ENCODE data around the gene KIF19. TPM values are rescaled to one million over a fixed set of nuclear protein-coding genes. Genes with fewer than 3 reads are reported as not detected.
A peak's percentile ranks its signal among the peaks of the same experiment; 100 is the strongest.

The KIF19 gene
- total and polyA plus RNA-seq, 5 experiments from 2014 or later: 1.1 TPM; not detected in 4

- H3K36me3 Mint-ChIP-seq: no peaks in the 10 kb centered on the region
- POLR2A ChIA-PET: interaction anchor here (0.6 kb wide), 1 partner anchor 589 kb away, joined by 5 read pairs; no protein-coding TSS in a partner anchor
- DNase-seq: no peak
- H3K27ac Mint-ChIP-seq: no peak overlapping the region
- H3K4me3 Mint-ChIP-seq: no peak overlapping the region
- no peaks in the 10 kb centered on the region for H3K9me3 Mint-ChIP-seq
- peaks cover 1 to 2% (median 2%) of the 10 kb centered on the region in 4 donors for H3K4me1 Mint-ChIP-seq
- peaks cover 0 to 5% (median 1%) of the 10 kb centered on the region in 5 donors for H3K27me3 Mint-ChIP-seq
- no peak for ATAC-seq
Observed at GRCh38 chr17:74334393-74335039, 8.5 kb downstream of the KIF19 start.

DNA sequence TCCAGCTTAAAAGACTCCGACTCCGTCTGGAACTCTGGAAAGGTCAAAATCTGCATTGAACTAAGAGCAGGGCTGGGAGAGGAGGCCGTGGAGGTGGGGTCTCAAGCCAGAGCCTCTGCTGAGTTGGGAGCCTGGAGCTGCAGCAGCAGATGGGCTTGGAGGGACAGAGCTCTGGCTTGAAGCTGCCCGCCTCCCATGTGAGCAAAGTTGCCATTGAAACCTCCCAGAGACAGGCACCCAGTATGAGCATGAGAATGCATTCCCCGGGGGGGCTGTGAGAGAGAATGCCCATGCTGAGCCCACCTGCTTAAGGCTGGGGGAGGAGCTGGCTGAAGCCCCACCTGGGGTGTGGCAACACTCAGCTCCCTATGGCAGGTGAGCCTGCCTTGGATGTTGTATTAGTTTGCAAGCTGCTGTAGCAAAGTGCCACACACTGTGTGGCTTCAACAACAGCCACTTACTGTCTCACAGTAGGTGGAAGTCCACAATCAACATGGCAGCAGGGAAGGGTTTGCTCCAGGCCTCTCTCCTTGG, 9.6 kb downstream of the KIF19 start:
- POLR2A ChIA-PET: interaction anchor here (1.1 kb wide), 1 partner anchor 33 kb away, joined by 3 read pairs; no protein-coding TSS in a partner anchor
- ATAC-seq (no peak), DNase-seq (no peak)
- H3K4me1 Mint-ChIP-seq: peaks cover 0 to 2% (median 0%) of the 10 kb centered on the region in 4 donors
- H3K27ac Mint-ChIP-seq: no peak overlapping the region
- H3K36me3 Mint-ChIP-seq: no peaks in the 10 kb centered on the region
- no peaks in the 10 kb centered on the region for H3K9me3 Mint-ChIP-seq
- H3K4me3 Mint-ChIP-seq: no peak overlapping the region
- peaks cover 0 to 6% (median 1%) of the 10 kb centered on the region in 5 donors for H3K27me3 Mint-ChIP-seq

- H3K4me1 Mint-ChIP-seq: peaks cover 0 to 2% (median 0%) of the 10 kb centered on the region in 4 donors
- no peaks in the 10 kb centered on the region for H3K36me3 Mint-ChIP-seq
- peak overlapping the region in 1 of 10 donors; percentile 22 for H3K27ac Mint-ChIP-seq
- no peak overlapping the region for H3K4me3 Mint-ChIP-seq
- DNase-seq: no peak
- POLR2A ChIA-PET: interaction anchor here (1.1 kb wide), 1 partner anchor 32 kb away, joined by 3 read pairs; no protein-coding TSS in a partner anchor
- no peak for ATAC-seq
- H3K9me3 Mint-ChIP-seq: no peaks in the 10 kb centered on the region
- peaks cover 0 to 6% (median 1%) of the 10 kb centered on the region in 5 donors for H3K27me3 Mint-ChIP-seq
Observed at GRCh38 chr17:74336307-74336706, 10.3 kb downstream of the KIF19 start.

DNA sequence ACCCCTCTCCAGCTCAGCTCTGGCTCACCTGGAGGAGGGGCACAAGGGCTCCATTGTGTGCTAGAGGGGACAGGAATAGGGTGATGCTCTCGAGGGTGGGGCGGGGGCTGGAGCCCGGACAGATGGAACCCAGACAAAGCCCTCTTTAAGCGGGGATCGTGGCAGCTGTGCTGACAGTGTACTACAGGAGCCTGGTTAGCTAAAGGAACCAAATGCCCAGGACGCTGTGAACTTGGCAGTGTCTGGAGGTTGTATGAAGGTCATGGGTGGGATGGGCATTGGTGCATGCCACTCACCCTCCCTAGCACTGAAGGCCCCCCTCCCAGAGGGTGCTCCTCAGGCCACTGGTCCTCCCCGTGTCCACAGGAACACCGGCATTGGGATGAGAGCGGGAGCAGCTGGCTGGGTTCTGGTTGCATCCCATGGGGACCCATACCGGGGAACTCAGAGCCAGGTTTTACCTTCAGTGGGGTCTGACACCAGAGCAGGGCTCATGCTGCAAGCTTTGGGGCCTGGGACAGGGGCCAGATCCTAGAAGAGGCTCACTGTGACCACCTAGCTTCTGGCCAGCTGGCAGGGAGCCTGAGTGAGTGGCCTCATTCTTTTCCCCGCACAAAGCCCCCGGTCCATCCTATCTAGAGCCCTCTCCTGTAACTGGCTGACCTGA, 11.9 kb downstream of the KIF19 start:
- Mint-ChIP-seq H3K27me3 (peaks cover 0 to 6% (median 1%) of the 10 kb centered on the region in 5 donors), H3K4me3 (no peak overlapping the region)
- POLR2A ChIA-PET: no interaction called here

DNA sequence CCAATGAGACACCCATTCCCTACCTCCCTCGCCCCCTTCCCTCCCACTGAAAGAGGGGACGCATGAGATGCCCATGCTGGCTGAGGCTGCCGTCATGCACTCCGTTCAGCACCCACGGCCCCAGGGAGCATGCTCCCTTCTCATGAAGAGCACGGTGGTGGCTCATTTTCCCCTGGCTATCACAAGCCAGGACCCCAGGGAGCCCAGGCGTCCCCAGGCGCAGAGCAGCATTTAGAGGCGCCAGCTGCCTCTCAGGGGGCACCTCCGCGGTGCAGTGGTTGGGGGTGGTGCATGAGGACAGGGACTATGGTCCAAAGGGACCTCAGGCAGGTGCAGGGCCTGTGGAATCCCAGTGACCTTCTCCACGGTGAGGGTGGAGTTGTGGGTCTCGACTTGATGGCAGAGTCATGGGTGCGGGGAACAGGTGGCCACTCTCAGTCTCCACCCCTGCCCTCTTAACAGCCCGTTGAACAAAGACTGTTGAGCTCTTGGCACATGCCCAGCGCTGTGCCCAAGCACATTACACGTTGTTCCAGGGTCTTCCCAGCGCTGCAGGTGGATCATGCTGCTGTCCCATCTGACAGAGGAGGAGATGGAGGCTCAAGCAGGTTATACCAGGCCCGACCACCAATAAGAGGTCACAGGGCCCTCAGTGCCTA, 13.6 kb downstream of the KIF19 start:
- no peaks in the 10 kb centered on the region for H3K9me3 Mint-ChIP-seq
- H3K4me1 Mint-ChIP-seq: no peaks in the 10 kb centered on the region
- no peak overlapping the region for H3K27ac Mint-ChIP-seq
- POLR2A ChIA-PET: no interaction called here
- no peaks in the 10 kb centered on the region for H3K36me3 Mint-ChIP-seq
- ATAC-seq: no peak
- peaks cover 0 to 6% (median 1%) of the 10 kb centered on the region in 5 donors for H3K27me3 Mint-ChIP-seq
- DNase-seq: no peak
- H3K4me3 Mint-ChIP-seq: no peak overlapping the region

More for the DNA sequence above, 11.9 kb downstream of the KIF19 start:
- H3K4me1 Mint-ChIP-seq: no peaks in the 10 kb centered on the region
- H3K9me3 Mint-ChIP-seq: no peaks in the 10 kb centered on the region
- no peak overlapping the region for H3K27ac Mint-ChIP-seq
- no peak for DNase-seq
- H3K36me3 Mint-ChIP-seq: no peaks in the 10 kb centered on the region
- ATAC-seq: no peak

DNA sequence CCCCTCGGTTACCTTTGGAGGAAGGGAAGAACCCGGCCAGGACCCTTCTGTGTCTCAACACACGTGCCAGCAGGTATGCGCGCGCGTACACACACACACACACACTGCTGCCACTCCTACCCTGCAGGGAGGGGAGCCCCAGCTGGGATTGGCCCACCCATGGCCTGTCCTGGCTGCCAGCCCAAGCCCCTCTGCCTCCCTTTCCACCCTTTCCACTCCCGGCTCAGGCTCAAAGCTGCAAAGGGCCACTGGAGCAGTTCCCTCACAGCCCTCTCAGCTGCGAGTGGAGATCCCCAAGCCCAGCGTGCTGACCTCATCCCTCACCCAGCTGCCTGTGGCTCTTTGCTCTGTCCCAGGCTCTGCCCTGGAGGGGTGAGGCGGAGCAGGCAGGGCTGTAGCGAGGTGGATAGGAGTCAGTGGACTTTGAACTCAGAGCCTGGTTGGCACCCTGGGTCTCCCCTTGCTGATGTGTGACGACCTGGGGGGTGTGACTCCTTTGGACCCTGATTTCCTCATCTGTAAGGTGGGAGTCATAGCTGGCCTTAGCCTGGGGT, 14.5 kb downstream of the KIF19 start:
- no peak overlapping the region for H3K27ac Mint-ChIP-seq
- no peak overlapping the region for H3K4me3 Mint-ChIP-seq
- H3K36me3 Mint-ChIP-seq: no peaks in the 10 kb centered on the region
- POLR2A ChIA-PET: no interaction called here
- no peak for DNase-seq
- H3K4me1 Mint-ChIP-seq: no peaks in the 10 kb centered on the region
- no peaks in the 10 kb centered on the region for H3K9me3 Mint-ChIP-seq
- peaks cover 0 to 6% (median 1%) of the 10 kb centered on the region in 5 donors for H3K27me3 Mint-ChIP-seq
- ATAC-seq: no peak

GRCh38 chr17:74342224-74342623, 16.2 kb downstream of the KIF19 start:
- ATAC-seq: no peak
- no peak overlapping the region for H3K27ac Mint-ChIP-seq
- no peaks in the 10 kb centered on the region for H3K9me3 Mint-ChIP-seq
- H3K27me3 Mint-ChIP-seq: peaks cover 0 to 6% (median 3%) of the 10 kb centered on the region in 5 donors
- H3K4me3 Mint-ChIP-seq: no peak overlapping the region
- no peaks in the 10 kb centered on the region for H3K4me1 Mint-ChIP-seq
- no peaks in the 10 kb centered on the region for H3K36me3 Mint-ChIP-seq
- no peak for DNase-seq
- POLR2A ChIA-PET: no interaction called here

DNA sequence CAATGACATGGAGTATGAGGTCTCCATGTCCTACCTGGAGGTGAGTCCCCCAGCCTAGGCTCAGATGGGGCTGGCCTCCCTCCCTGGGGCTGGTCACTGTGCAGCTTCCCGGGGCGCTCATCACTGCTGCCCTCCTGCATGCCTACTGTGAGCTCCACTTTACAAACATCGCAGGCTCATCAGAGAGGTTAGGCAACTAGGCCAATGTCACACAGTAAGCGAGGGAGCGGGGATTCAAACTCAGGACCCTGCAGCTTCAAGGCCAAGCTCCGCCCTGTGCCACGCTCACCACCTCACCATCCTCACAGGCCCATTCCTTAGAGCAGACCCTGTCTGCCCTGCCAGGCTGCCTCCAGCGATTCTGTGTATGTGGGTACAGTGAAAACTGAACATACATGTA, 17.1 kb downstream of the KIF19 start:
- no peaks in the 10 kb centered on the region for H3K9me3 Mint-ChIP-seq
- H3K4me3 Mint-ChIP-seq: no peak overlapping the region
- ATAC-seq (no peak), DNase-seq (no peak)
- no peak overlapping the region for H3K27ac Mint-ChIP-seq
- peaks cover 2 to 7% (median 6%) of the 10 kb centered on the region in 5 donors for H3K27me3 Mint-ChIP-seq
- POLR2A ChIA-PET: interaction anchor here (0.6 kb wide), 1 partner anchor 236 kb away, joined by 3 read pairs; no protein-coding TSS in a partner anchor
- H3K36me3 Mint-ChIP-seq: no peaks in the 10 kb centered on the region
- no peaks in the 10 kb centered on the region for H3K4me1 Mint-ChIP-seq

DNA sequence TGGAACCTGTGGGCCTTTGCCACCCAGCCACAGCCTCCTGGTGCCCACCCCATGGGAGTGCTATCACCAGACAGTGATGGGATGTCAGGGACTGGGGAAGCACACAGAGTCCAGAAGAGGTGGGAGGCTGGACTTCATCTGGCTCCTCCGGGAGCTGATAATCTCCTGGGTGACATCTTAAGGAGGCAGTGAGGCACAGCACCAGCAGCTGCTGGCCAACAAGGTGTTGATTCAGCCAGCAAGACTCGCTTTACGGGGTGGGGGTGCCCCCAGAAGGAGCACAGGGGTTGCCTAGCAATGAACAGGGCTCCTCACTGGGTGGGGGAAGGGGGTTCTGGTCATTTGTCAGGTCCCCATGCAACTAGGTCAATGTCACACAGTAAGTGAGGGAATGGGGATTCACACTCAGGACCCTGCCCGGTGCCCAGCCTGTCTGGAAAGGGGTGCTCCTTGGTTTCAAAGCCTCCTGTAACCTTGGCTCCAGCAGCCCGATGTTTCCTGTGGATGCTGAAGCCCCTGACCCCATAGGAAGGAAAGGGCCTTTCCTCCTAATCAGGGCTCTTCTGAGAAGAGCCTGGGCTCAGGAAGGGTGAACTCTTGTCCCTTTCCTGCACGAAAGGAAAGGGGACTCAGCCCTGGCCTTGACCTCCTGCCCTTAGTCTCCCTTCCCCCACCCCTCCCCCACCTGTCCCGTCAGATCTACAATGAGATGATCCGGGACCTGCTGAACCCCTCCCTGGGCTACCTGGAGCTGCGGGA, 17.7 kb downstream of the KIF19 start:
- Mint-ChIP-seq H3K36me3 (no peaks in the 10 kb centered on the region), H3K4me1 (no peaks in the 10 kb centered on the region), H3K9me3 (no peaks in the 10 kb centered on the region), H3K4me3 (no peak overlapping the region), H3K27ac (no peak overlapping the region), H3K27me3 (peaks cover 6 to 13% (median 7%) of the 10 kb centered on the region in 5 donors)
- POLR2A ChIA-PET: interaction anchor here (0.6 kb wide), 2 partner anchors 34 to 236 kb away, joined by 3 to 4 read pairs; no protein-coding TSS in a partner anchor
- ATAC-seq: no peak
- no peak for DNase-seq

DNA sequence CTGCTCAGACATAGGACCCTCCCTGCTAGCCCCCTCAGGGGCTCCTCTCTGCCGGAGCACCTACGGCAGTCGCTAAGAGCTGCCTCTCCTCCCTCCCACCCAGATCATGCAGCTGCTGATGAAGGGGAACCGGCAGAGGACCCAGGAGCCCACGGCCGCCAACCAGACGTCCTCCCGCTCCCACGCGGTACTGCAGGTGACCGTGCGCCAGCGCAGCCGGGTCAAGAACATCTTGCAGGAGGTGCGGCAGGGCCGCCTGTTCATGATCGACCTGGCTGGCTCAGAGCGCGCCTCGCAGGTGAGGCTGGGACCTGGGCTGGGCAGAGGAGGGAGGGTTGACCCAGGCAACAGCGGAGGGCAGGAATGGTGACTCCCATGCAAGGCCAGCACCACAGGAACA, 18.6 kb downstream of the KIF19 start:
- DNase-seq: no peak
- Mint-ChIP-seq H3K4me1 (no peaks in the 10 kb centered on the region), H3K36me3 (no peaks in the 10 kb centered on the region), H3K9me3 (no peaks in the 10 kb centered on the region), H3K27ac (no peak overlapping the region), H3K27me3 (peaks cover 6 to 15% (median 7%) of the 10 kb centered on the region in 5 donors), H3K4me3 (no peak overlapping the region)
- POLR2A ChIA-PET: interaction anchor here (0.6 kb wide), 1 partner anchor 33 kb away, joined by 4 read pairs; no protein-coding TSS in a partner anchor
- no peak for ATAC-seq

- Mint-ChIP-seq H3K36me3 (no peaks in the 10 kb centered on the region), H3K4me1 (peaks cover 0 to 2% (median 0%) of the 10 kb centered on the region in 4 donors), H3K9me3 (no peaks in the 10 kb centered on the region), H3K27me3 (peaks cover 5 to 21% (median 9%) of the 10 kb centered on the region in 5 donors), H3K4me3 (no peak overlapping the region), H3K27ac (peak overlapping the region in 1 of 10 donors; percentile 63)
- DNase-seq (no peak), ATAC-seq (no peak)
- POLR2A ChIA-PET: no interaction called here
Observed at GRCh38 chr17:74345433-74346241, 19.6 kb downstream of the KIF19 start.

Data from naive thymus-derived CD8-positive, alpha-beta T cell (primary cell).